ENCODE results near the gene MRAP2.
"Not testable (repeated sequence)": the region's sequence is repeated elsewhere in the genome, so short reads cannot be mapped to it uniquely, and the experiment has no call there.

Gene MRAP2

DNA sequence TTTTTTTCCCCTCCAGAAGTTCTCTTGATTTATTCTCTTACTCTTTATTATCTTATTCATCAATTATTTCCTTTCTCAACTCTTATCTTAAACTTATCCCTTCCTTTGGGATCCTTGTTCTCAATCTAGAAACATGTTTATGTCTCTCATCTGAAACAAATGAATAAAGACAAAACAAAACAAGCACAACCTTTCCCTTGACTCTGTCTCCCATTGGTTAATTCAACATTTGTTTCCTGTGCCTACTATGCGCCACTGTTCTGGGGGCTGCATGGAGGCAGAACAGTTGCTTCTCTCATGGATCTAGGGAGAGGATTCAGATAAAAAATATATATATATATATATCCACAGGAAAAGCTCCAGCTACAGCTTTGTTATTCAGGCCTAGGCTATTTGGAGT, 5.2 kb upstream of the MRAP2 start:
- Histone ChIP-seq H3K36me3 (ENCODE audit: control insufficient read depth in 1 of 2, insufficient read depth in 2 of 2, low read length in 2 of 2) (no peaks in the 10 kb centered on the region), H3K14ac (ENCODE audit: low read length) (no peak overlapping the region), H3K79me2 (ENCODE audit: control insufficient read depth, insufficient read depth, low read length, poor library complexity) (no peaks in the 10 kb centered on the region), H3K23ac (ENCODE audit: low read length) (no peak overlapping the region), H2AFZ (ENCODE audit: insufficient read depth, low read length, poor library complexity) (no peak overlapping the region), H4K12ac (ENCODE audit: low read depth, low read length) (no peak overlapping the region), H3K27me3 (ENCODE audit: insufficient read depth, low read length) (peaks cover 3% of the 10 kb centered on the region), H4K8ac (ENCODE audit: low read depth, low read length) (no peak overlapping the region), H3K4ac (ENCODE audit: low read depth, low read length) (no peak overlapping the region), H3K18ac (ENCODE audit: low read length) (no peak overlapping the region), H3K9me3 (ENCODE audit: insufficient read depth, low read depth, low read length) (no peaks in the 10 kb centered on the region), H2AK5ac (ENCODE audit: low read length) (no peak overlapping the region), H4K91ac (ENCODE audit: low read depth, low read length) (no peak overlapping the region), H3K4me2 (ENCODE audit: low read length) (no peak overlapping the region), H3K4me3 (ENCODE audit: low read depth, low read length) (no peak overlapping the region), H2BK12ac (ENCODE audit: low read length) (no peak overlapping the region), H2BK120ac (ENCODE audit: insufficient read depth, low read length, poor library complexity) (no peak overlapping the region), H3K9ac (ENCODE audit: low read length) (no peak overlapping the region), H2BK5ac (ENCODE audit: low read depth, low read length, poor library complexity) (no peak overlapping the region), H3K79me1 (ENCODE audit: low read length) (no peaks in the 10 kb centered on the region), H3K4me1 (ENCODE audit: control insufficient read depth in 1 of 2, insufficient read depth in 2 of 2, low read length in 2 of 2) (peaks cover 0 to 3% of the 10 kb centered on the region in 2 experiments), H3K27ac (ENCODE audit: low read depth, low read length) (no peak overlapping the region)
- no CpG with 5 or more reads among the region's 1 CpG for whole genome bisulfite sequencing (ENCODE audit: extremely low coverage, insufficient coverage, insufficient read length)
- DNase-seq, result no peak

DNA sequence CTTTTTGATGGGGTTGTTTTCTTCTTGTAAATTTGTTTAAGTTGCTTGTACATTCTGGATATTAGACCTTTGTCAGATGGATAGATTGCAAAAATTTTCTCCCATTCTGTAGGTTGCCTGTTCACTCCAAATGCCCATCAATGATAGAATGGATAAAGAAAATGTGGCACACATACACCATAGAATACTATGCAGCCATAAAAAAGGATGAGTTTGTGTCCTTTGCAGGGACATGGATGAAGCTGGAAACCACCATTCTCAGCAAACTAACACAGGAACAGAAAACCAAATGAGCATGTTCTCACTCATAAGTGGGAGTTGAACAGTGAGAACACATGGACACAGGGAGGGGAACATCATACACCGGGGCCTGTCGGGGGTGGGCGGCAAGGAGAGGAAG, 1.6 kb upstream of the MRAP2 start:
- WGBS (ENCODE audit: extremely low coverage, insufficient coverage, insufficient read length), result no CpG with 5 or more reads among the region's 3 CpGs
- not testable (repeated sequence) for DNase-seq; H3K27ac ChIP-seq (ENCODE audit: low read depth, low read length); H3K79me2 ChIP-seq (ENCODE audit: control insufficient read depth, insufficient read depth, low read length, poor library complexity); H3K79me1 ChIP-seq (ENCODE audit: low read length); H2BK12ac ChIP-seq (ENCODE audit: low read length); H2AK5ac ChIP-seq (ENCODE audit: low read length); H2AFZ ChIP-seq (ENCODE audit: insufficient read depth, low read length, poor library complexity); H3K9ac ChIP-seq (ENCODE audit: low read length); H4K12ac ChIP-seq (ENCODE audit: low read depth, low read length); H3K4me3 ChIP-seq (ENCODE audit: low read depth, low read length); H3K18ac ChIP-seq (ENCODE audit: low read length); H3K4ac ChIP-seq (ENCODE audit: low read depth, low read length); H2BK5ac ChIP-seq (ENCODE audit: low read depth, low read length, poor library complexity); H3K4me1 ChIP-seq (ENCODE audit: control insufficient read depth in 1 of 2, insufficient read depth in 2 of 2, low read length in 2 of 2); H4K8ac ChIP-seq (ENCODE audit: low read depth, low read length); H3K36me3 ChIP-seq (ENCODE audit: control insufficient read depth in 1 of 2, insufficient read depth in 2 of 2, low read length in 2 of 2); H3K9me3 ChIP-seq (ENCODE audit: insufficient read depth, low read depth, low read length); H4K91ac ChIP-seq (ENCODE audit: low read depth, low read length); H3K4me2 ChIP-seq (ENCODE audit: low read length); H3K23ac ChIP-seq (ENCODE audit: low read length); H3K14ac ChIP-seq (ENCODE audit: low read length); H2BK120ac ChIP-seq (ENCODE audit: insufficient read depth, low read length, poor library complexity)
- peaks cover 15% of the 10 kb centered on the region for H3K27me3 ChIP-seq (ENCODE audit: insufficient read depth, low read length)

- no CpG with 5 or more reads among the region's 6 CpGs for WGBS (ENCODE audit: extremely low coverage, insufficient coverage, insufficient read length)
- no peak overlapping the region for H4K91ac ChIP-seq (ENCODE audit: low read depth, low read length)
These were observed 1.9 kb downstream of the MRAP2 start for GRCh38 chr6:84035484-84035883.

GRCh38 chr6:84037425-84038089, 4.0 kb downstream of the MRAP2 start:
- Histone ChIP-seq H2AK5ac (ENCODE audit: low read length) (no peak overlapping the region), H4K12ac (ENCODE audit: low read depth, low read length) (no peak overlapping the region), H2BK12ac (ENCODE audit: low read length) (no peak overlapping the region), H3K14ac (ENCODE audit: low read length) (no peak overlapping the region), H3K4me2 (ENCODE audit: low read length) (no peak overlapping the region), H3K79me1 (ENCODE audit: low read length) (no peaks in the 10 kb centered on the region), H2AFZ (ENCODE audit: insufficient read depth, low read length, poor library complexity) (no peak overlapping the region), H3K79me2 (ENCODE audit: control insufficient read depth, insufficient read depth, low read length, poor library complexity) (no peaks in the 10 kb centered on the region), H4K8ac (ENCODE audit: low read depth, low read length) (no peak overlapping the region), H3K27me3 (ENCODE audit: insufficient read depth, low read length) (peaks cover 15% of the 10 kb centered on the region), H2BK120ac (ENCODE audit: insufficient read depth, low read length, poor library complexity) (no peak overlapping the region), H3K18ac (ENCODE audit: low read length) (no peak overlapping the region), H3K4ac (ENCODE audit: low read depth, low read length) (no peak overlapping the region), H3K4me1 (ENCODE audit: control insufficient read depth in 1 of 2, insufficient read depth in 2 of 2, low read length in 2 of 2) (no peaks in the 10 kb centered on the region), H3K27ac (ENCODE audit: low read depth, low read length) (no peak overlapping the region), H3K9ac (ENCODE audit: low read length) (no peak overlapping the region), H3K36me3 (ENCODE audit: control insufficient read depth in 1 of 2, insufficient read depth in 2 of 2, low read length in 2 of 2) (no peaks in the 10 kb centered on the region), H3K23ac (ENCODE audit: low read length) (no peak overlapping the region), H3K4me3 (ENCODE audit: low read depth, low read length) (no peak overlapping the region), H3K9me3 (ENCODE audit: insufficient read depth, low read depth, low read length) (peaks cover 14% of the 10 kb centered on the region), H4K91ac (ENCODE audit: low read depth, low read length) (no peak overlapping the region), H2BK5ac (ENCODE audit: low read depth, low read length, poor library complexity) (no peak overlapping the region)
- no CpG with 5 or more reads among the region's 24 CpGs for WGBS (ENCODE audit: extremely low coverage, insufficient coverage, insufficient read length)
- no peak for DNase-seq

More at GRCh38 chr6:84035484-84035883, 1.9 kb downstream of the MRAP2 start:
- Histone ChIP-seq H2AK5ac (ENCODE audit: low read length) (no peak overlapping the region), H3K4ac (ENCODE audit: low read depth, low read length) (no peak overlapping the region), H2AFZ (ENCODE audit: insufficient read depth, low read length, poor library complexity) (no peak overlapping the region), H3K18ac (ENCODE audit: low read length) (no peak overlapping the region), H3K79me1 (ENCODE audit: low read length) (no peaks in the 10 kb centered on the region), H3K9ac (ENCODE audit: low read length) (no peak overlapping the region), H3K4me2 (ENCODE audit: low read length) (no peak overlapping the region), H3K14ac (ENCODE audit: low read length) (no peak overlapping the region), H3K79me2 (ENCODE audit: control insufficient read depth, insufficient read depth, low read length, poor library complexity) (no peaks in the 10 kb centered on the region), H3K4me3 (ENCODE audit: low read depth, low read length) (no peak overlapping the region), H2BK120ac (ENCODE audit: insufficient read depth, low read length, poor library complexity) (no peak overlapping the region), H2BK5ac (ENCODE audit: low read depth, low read length, poor library complexity) (no peak overlapping the region), H3K36me3 (ENCODE audit: control insufficient read depth in 1 of 2, insufficient read depth in 2 of 2, low read length in 2 of 2) (no peaks in the 10 kb centered on the region), H3K23ac (ENCODE audit: low read length) (no peak overlapping the region), H3K27ac (ENCODE audit: low read depth, low read length) (no peak overlapping the region), H3K9me3 (ENCODE audit: insufficient read depth, low read depth, low read length) (peaks cover 11% of the 10 kb centered on the region), H2BK12ac (ENCODE audit: low read length) (no peak overlapping the region), H4K12ac (ENCODE audit: low read depth, low read length) (no peak overlapping the region), H3K27me3 (ENCODE audit: insufficient read depth, low read length) (peaks cover 15% of the 10 kb centered on the region), H4K8ac (ENCODE audit: low read depth, low read length) (no peak overlapping the region), H3K4me1 (ENCODE audit: control insufficient read depth in 1 of 2, insufficient read depth in 2 of 2, low read length in 2 of 2) (no peaks in the 10 kb centered on the region)
- DNase-seq, result peak in 1 of 2 donors; percentile 25
